GM18907 (cell line): ENCODE data around the gene NCBP3.

ENCODE experiments used
- ATAC-seq: cut with Tn5 transposase; IDR thresholded peaks from one replicate; pipeline ENCODE4 v1.9.1; 2021; ENCODE audit warnings: mild to moderate bottlenecking, moderate library complexity; ENCODE audit not compliant: unreplicated experiment

The NCBP3 gene

GRCh38 chr17:3845621-3846436 is at the start of gene NCBP3:
TSS of gene NCBP3 (minus strand) at chr17:3846246. CDS start at chr17:3846223, 23 bp downstream.
- ATAC-seq = peak; percentile 96

GRCh38 chr17:3895354-3895753 is 49.3 kb upstream of the NCBP3 start:
- no peak for ATAC-seq

- no peak for ATAC-seq
Measured at GRCh38 chr17:3894911-3895343, 48.9 kb upstream of the NCBP3 start.

GRCh38 chr17:3894188-3894587 is 48.1 kb upstream of the NCBP3 start:
- no peak for ATAC-seq

GRCh38 chr17:3893720-3894116 is 47.7 kb upstream of the NCBP3 start:
- no peak for ATAC-seq

- ATAC-seq = peak; percentile 78
Measured at GRCh38 chr17:3893003-3893719, 47.1 kb upstream of the NCBP3 start, which contains the start of gene CAMKK1. TSS of gene CAMKK1 (minus strand) at chr17:3893053. CDS start at chr17:3885687, 7,366 bp downstream.

- ATAC-seq = peak; percentile 16
Measured at GRCh38 chr17:3892095-3892998, 46.3 kb upstream of the NCBP3 start.

GRCh38 chr17:3891626-3892094 is 45.6 kb upstream of the NCBP3 start:
- ATAC-seq = no peak

- no peak for ATAC-seq
Measured at GRCh38 chr17:3890878-3891219, 44.8 kb upstream of the NCBP3 start.

- no peak for ATAC-seq
Measured at GRCh38 chr17:3890082-3890877, 44.2 kb upstream of the NCBP3 start.

- no peak for ATAC-seq
Measured at GRCh38 chr17:3889325-3890012, 43.4 kb upstream of the NCBP3 start.

- ATAC-seq = no peak
Measured at GRCh38 chr17:3888343-3889171, 42.5 kb upstream of the NCBP3 start.

GRCh38 chr17:3887804-3888203 is 41.8 kb upstream of the NCBP3 start:
- no peak for ATAC-seq

- no peak for ATAC-seq
Measured at GRCh38 chr17:3887394-3887793, 41.3 kb upstream of the NCBP3 start.

- no peak for ATAC-seq
Measured at GRCh38 chr17:3886776-3887175, 40.7 kb upstream of the NCBP3 start.

- ATAC-seq = no peak
Measured at GRCh38 chr17:3885970-3886369, 39.9 kb upstream of the NCBP3 start.

- no peak for ATAC-seq
Measured at GRCh38 chr17:3885271-3885670, 39.2 kb upstream of the NCBP3 start.

GRCh38 chr17:3884188-3884587 is 38.1 kb upstream of the NCBP3 start:
- ATAC-seq = no peak

GRCh38 chr17:3882276-3882675 is 36.2 kb upstream of the NCBP3 start:
- no peak for ATAC-seq
